Activated CD4-positive, alpha-beta T cell treated with anti-CD3 and anti-CD28 coated beads, Interleukin-2, Interleukin-6, amounts not matched to agents 100 ng/mL and 50 ng/mL, durations not matched to agents 16 hours and 8 hours (primary cell): Measurements from ENCODE around the gene PRDM7.
A peak's percentile ranks its signal among the peaks of the same experiment; 100 is the strongest.
"Not testable (repeated sequence)": the region's sequence is repeated elsewhere in the genome, so short reads cannot be mapped to it uniquely, and the experiment has no call there.

Source experiments
- DNase-seq: peaks from one replicate; pipeline ENCODE4 v3.0.0-alpha.2; 2020

PRDM7 gene

GRCh38 chr16:90070440-90070839 is 6.7 kb downstream of the PRDM7 start:
- no peak for DNase-seq

- DNase-seq, result no peak
These were observed 15.7 kb downstream of the PRDM7 start for GRCh38 chr16:90061437-90061836.

DNA sequence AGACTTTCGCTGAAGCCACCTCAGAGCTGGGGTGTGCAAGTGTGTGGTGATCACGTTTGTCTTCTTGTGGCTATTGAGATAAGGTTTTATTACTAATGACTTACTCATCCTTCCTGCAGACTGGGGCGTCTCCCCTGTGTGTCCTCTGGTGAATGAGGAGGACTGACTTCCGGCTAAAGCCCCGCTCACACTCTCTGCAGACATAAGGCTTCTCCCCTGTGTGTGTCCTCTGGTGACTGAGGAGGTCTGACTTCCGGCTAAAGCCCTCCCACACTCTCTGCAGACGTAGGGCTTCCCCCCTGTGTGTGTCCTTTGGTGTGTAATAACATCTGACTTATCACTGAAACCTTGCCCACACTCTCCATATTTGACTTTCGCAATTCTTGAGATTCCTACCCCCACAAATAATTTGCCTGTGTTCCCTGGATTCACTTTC is 19.4 kb downstream of the PRDM7 start:
- peak; percentile 14 for DNase-seq

DNA sequence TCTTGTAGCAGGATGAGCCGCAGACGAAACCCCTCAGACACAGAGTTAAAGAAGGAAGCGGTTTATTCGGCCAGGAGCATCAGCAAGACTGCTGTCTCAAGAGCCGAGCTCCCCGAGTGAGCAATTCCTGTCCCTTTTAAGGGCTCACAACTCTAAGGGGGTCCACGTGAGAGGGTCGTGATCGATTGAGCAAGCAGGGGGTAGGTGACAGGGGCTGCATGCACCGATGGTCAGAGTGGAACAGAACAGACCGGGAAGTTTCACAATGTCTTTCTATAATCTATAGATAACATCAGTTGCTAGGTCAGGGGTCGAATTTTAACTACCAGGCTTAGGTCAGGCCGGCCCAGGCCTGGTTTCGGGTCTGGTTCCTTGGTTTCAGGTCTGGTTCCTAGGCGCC is 20.6 kb downstream of the PRDM7 start:
- not testable (repeated sequence) for DNase-seq

- DNase-seq, result no peak
These were observed 21.8 kb downstream of the PRDM7 start for GRCh38 chr16:90055371-90055770.

- no peak for DNase-seq
These were observed 22.6 kb downstream of the PRDM7 start for GRCh38 chr16:90054554-90054953.

GRCh38 chr16:90053902-90054500 is 23.1 kb downstream of the PRDM7 start:
- no peak for DNase-seq

- no peak for DNase-seq
These were observed 26.2 kb downstream of the PRDM7 start for GRCh38 chr16:90050969-90051368.

GRCh38 chr16:90048737-90049330 is 28.3 kb downstream of the PRDM7 start:
- no peak for DNase-seq

DNA sequence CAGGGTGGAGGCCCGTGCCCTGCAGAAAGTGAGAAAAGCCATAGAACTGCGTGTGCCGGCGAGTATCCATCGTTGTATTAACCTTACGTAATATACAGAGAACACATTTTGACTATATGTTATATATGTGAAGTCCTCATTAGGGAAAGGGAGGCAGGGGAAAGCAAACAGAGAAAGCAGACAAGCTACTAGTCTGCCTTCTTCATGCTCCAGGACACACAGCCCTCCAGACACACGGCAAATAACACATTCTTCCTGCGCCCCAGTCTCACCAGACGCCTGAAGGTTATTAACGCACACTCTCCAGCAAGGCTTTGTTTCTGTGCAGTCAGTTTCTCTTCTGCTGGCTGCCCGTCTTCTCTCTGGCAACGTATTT is 28.8 kb downstream of the PRDM7 start:
- no peak for DNase-seq

GRCh38 chr16:90047714-90048346 is 29.3 kb downstream of the PRDM7 start:
- no peak for DNase-seq

GRCh38 chr16:90046971-90047713 is 30.0 kb downstream of the PRDM7 start:
- DNase-seq, result no peak

- DNase-seq, result no peak
These were observed 30.8 kb downstream of the PRDM7 start for GRCh38 chr16:90046122-90046970.

- DNase-seq, result no peak
These were observed 33.0 kb downstream of the PRDM7 start for GRCh38 chr16:90044111-90044551.

DNA sequence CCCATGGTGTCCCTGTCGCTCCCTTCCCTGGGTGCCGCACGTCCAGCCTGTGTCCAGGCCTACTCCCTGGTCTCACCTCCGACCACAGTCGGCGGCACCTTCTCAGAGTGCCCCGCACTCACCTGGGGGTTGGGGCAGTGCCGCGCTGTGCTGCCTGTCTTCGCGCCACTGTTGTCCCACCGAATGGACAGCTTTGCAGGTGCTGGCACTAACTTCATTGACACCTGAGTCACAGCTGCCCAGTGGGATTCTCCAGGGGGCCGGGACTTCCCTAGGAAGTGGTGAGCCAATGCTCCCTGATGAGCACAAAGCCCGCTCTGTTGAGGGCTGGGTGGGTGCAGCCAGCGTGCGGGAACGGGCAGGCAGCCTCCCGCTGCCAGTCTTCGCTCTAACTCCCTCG is 33.6 kb downstream of the PRDM7 start:
- DNase-seq, result no peak

DNA sequence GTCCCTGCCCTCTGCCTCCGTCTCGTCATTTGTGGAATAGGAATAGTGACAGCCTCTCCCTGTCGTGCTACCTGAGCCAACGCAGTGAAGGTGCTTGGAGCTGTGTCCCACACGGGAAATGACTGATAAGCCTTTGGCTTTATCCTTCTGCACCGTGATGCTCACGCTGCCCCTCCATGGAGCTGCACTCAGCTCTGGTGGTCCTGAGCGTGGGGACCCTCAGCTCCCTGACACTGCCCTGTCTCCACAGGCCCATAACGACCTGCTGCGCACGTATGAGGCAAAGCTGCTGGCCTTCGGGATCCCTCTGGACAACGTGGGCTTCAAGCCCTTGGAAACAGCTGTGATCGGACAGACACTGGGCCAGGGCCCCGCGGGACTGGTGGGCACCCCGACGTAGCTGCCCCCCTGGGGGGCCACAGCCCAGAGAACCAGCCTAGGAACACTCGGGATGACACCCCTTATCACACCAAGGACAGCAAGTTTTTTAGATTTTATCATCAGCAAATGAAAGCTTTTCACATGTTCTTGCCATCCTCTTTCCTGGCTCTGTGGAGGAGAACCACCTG is 34.1 kb downstream of the PRDM7 start:
- DNase-seq, result no peak

DNA sequence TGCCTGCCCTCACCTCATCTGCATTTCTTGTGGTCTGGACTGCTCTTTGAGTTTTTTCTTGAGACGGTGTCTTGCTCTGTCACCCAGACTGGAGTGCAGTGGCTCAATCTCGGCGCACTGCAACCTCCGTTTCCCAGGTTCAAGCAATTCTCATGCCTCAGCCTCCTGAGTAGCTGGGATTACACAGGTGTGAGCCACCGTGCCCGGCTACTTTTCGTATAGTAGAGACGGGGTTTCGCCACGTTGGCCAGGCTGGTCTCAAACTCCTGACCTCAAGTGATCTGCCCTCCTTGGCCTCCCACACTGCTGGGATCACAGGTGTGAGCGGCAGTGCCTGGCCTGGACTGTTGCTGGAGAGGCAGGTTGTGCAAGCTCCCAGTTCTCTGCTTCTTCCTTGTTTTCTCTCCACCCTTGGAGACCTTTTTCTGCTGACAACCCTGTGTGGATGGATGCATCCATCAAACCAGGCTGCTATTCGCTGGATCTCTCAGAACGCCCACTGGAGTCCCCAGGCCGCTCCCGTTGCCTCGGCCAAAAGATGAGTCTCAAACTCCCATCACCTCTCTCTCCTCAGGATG is 35.1 kb downstream of the PRDM7 start:
- DNase-seq, result no peak

DNA sequence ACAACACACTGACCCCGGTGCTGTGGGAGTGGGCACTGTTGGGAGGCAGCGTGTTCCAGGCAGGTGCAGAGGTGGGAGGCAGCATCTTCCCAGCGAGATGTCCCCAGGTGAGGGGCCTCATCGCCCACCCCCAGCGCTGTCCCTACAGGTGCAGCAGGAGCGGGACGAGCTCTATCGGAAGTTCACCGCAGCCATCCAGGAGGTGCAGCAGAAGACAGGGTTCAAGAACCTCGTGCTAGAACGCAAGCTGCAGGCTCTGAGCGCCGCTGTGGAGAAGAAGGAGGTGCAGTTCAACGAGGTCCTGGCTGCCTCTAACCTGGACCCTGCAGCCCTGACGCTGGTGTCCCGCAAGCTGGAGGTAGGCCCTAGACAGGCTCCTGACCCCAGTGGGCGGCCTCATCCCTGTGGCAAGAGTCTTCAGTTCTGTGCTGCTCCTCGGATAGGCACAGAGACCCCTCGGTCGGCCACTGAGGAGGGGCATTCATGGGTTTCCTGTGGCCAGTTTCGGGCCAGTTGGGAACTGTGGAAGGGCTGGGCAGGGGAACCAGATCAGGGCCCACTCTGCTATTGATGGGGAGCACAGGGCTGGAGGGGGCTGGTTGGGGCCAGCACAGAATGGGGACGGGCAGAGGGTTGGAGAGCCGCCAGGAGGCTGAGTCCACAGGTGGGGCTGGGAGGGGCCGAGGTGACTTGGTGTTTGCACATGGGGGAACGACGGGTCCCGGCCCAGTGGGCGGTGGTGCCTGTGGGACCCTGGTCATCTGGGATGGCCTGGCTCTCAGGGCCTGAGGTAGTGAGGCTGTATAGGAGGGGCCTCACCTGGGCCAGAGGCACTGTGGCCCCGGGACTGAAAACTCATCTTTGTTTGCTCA is 36.7 kb downstream of the PRDM7 start:
- no peak for DNase-seq

DNA sequence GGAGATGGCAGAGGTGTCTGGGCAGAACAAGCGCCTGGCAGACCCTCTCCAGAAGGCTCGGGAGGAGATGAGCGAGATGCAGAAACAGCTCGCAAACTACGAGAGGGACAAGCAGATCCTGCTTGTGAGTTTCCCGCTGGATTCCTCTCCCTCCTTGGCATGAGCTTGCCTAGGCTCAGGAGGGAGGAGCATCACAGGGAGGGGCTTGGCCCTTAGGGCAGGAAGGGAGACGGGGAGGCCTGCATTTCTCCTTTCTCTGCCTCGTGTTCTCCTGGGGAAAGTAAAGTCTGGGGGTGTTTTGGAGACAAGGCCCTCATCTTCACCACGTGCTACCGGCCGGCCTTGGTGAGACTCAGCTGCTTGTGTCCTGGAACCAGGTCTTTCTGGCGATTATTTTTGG is 39.9 kb downstream of the PRDM7 start:
- no peak for DNase-seq

DNA sequence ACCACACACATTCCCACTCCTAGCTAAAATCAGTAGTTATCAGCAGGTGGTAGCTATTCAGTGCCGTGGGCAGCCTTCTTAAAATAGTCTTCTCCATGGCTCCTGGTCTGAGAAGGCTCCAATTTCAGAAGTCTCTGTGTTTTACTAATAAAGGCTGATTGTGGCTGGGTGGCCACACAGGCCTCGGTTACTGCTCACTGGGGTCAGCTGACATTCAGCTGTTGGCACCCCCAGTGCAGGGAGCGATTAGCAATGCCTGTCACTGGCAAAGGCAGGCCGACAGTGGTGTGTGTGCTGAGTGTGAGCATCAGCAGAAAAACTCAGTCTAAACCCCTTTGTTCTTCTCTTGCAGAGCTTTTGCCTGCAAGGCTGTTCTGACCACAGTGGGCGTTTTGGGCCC is 41.2 kb downstream of the PRDM7 start:
- no peak for DNase-seq

DNA sequence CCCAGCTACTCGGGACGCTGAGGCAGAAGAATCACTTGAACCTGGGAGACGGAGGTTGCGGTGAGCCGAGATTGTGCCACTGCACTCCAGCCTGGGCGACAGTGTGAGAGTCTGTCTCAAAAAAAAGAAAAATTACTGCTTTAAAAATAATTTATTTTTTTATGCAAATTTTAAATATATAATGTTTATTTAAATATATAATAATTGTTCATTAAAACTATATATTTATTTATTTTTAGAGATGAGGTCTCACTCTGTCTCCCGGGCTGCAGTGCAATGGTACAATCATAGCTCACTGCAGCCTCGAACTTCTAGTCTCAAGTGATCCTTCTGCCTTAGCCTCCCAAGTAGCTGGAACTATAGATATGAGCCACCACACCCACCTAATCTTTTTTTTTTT is 42.6 kb downstream of the PRDM7 start:
- no peak for DNase-seq
